ENCODE results near the gene NOL9. TPM values are rescaled to one million over a fixed set of nuclear protein-coding genes. Genes with fewer than 3 reads are reported as not detected.
A peak's percentile ranks its signal among the peaks of the same experiment; 100 is the strongest.

NOL9 gene
- total and polyA plus RNA-seq, 2 of the 13 experiments (the other 11 are each of a cell fraction or from before 2014, with no cell fraction given) = 18.0 to 24.7 TPM

DNA sequence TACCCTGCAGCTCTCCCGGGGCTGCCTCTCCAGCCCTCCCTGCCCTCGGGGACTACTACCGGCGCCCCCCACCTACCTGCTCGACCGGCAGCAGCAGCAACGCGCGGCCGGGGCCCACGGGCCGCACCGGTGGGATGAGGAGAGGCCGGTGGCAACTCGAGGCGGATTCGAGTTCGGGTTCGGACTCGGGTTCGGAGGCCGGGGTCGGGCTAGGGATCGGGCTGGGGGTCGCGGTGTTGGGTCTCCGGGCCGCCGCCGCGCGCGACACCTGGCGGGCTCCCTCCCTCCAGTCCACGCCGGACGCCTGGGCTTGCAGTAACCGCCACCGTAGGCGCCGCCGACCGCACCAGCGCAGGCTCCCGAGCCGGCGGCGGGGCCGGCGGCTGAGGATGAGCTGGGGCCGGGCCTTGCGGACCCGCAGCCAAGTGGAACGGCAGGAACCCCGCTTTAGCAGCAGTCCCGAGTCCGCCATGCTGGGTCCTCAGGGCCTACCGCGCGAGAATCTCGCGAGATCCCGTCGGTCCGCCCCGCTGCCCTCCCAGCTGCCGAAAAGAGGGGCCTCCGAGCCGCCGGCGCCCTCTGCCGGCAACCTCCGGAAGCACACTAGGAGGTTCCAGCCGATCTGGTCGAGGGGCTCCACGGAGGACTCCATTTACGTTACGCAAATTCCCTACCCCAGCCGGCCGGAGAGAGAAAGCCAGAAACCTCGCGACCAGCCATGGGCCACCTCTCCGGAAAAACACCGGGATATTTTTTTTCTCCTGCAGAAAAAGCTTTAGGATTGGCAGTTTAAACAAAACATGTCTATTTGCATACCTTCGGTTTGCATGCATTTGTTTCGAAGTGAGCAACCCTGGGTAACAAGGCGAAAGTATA is at the start of gene NOL9 (continued):
- TF ChIP-seq STAT6 (CRISPR knock-in tag; IDR thresholded peaks at IDR 0.05; ENCODE audit: borderline replicate concordance) (no peak), PCBP2 (optimal IDR thresholded peaks at IDR 0.05; ENCODE audit: low read depth, low read length, poor library complexity, severe bottlenecking) (no peak), POLR2A (IDR thresholded peaks at IDR 0.05; ENCODE audit: insufficient read depth in 1 of 2, low read depth in 2 of 2, low read length in 2 of 2) (peak; percentile 87 to 91), ZFP36L1 (CRISPR knock-in tag; IDR thresholded peaks at IDR 0.05) (no peak; the same call in 1 of the 2 replicates), ZNF572 (CRISPR knock-in tag; IDR thresholded peaks at IDR 0.05) (no peak), PHF20 (CRISPR knock-in tag; IDR thresholded peaks at IDR 0.05) (peak; percentile 85), FOSL2 (CRISPR knock-in tag; IDR thresholded peaks at IDR 0.05) (peak; percentile 64), CEBPG (CRISPR knock-in tag; IDR thresholded peaks at IDR 0.05) (peak; percentile 70), THAP9 (CRISPR knock-in tag; IDR thresholded peaks at IDR 0.05; ENCODE audit: borderline replicate concordance) (peak; percentile 53; the same call in 1 of the 2 replicates), SNAPC5 (CRISPR knock-in tag; IDR thresholded peaks at IDR 0.05; ENCODE audit: borderline replicate concordance) (no peak), MEIS2 (CRISPR knock-in tag; IDR thresholded peaks at IDR 0.05) (peak; percentile 65; the same call in 1 of the 2 replicates), KDM5A (IDR thresholded peaks at IDR 0.05; ENCODE audit: borderline replicate concordance, low read length) (peak; percentile 99)
- TF ChIP-seq, protein P1, sequence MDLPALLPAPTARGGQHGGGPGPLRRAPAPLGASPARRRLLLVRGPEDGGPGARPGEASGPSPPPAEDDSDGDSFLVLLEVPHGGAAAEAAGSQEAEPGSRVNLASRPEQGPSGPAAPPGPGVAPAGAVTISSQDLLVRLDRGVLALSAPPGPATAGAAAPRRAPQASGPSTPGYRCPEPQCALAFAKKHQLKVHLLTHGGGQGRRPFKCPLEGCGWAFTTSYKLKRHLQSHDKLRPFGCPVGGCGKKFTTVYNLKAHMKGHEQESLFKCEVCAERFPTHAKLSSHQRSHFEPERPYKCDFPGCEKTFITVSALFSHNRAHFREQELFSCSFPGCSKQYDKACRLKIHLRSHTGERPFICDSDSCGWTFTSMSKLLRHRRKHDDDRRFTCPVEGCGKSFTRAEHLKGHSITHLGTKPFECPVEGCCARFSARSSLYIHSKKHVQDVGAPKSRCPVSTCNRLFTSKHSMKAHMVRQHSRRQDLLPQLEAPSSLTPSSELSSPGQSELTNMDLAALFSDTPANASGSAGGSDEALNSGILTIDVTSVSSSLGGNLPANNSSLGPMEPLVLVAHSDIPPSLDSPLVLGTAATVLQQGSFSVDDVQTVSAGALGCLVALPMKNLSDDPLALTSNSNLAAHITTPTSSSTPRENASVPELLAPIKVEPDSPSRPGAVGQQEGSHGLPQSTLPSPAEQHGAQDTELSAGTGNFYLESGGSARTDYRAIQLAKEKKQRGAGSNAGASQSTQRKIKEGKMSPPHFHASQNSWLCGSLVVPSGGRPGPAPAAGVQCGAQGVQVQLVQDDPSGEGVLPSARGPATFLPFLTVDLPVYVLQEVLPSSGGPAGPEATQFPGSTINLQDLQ (CRISPR knock-in tag; IDR thresholded peaks at IDR 0.05) = peak; percentile 53; the same call in 1 of the 2 replicates
- TF ChIP-seq, protein P2, sequence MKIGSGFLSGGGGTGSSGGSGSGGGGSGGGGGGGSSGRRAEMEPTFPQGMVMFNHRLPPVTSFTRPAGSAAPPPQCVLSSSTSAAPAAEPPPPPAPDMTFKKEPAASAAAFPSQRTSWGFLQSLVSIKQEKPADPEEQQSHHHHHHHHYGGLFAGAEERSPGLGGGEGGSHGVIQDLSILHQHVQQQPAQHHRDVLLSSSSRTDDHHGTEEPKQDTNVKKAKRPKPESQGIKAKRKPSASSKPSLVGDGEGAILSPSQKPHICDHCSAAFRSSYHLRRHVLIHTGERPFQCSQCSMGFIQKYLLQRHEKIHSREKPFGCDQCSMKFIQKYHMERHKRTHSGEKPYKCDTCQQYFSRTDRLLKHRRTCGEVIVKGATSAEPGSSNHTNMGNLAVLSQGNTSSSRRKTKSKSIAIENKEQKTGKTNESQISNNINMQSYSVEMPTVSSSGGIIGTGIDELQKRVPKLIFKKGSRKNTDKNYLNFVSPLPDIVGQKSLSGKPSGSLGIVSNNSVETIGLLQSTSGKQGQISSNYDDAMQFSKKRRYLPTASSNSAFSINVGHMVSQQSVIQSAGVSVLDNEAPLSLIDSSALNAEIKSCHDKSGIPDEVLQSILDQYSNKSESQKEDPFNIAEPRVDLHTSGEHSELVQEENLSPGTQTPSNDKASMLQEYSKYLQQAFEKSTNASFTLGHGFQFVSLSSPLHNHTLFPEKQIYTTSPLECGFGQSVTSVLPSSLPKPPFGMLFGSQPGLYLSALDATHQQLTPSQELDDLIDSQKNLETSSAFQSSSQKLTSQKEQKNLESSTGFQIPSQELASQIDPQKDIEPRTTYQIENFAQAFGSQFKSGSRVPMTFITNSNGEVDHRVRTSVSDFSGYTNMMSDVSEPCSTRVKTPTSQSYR (CRISPR knock-in tag; IDR thresholded peaks at IDR 0.05; ENCODE audit: borderline replicate concordance) = no peak; the same call in 1 of the 2 replicates
